Upper lobe of right lung (tissue), 1 donor: ENCODE data around the gene KCNH4. TPM values are rescaled to one million over a fixed set of nuclear protein-coding genes. Genes with fewer than 3 reads are reported as not detected.

Experiments
- ATAC-seq: fragments of 200-7000 bp; cut with Tn5 transposase; one replicate; pipeline ENCODE4 v1.9.1; 2020; ENCODE audit warnings: mild to moderate bottlenecking, moderate library complexity
- DNase-seq: peaks from one replicate; pipeline ENCODE4 v3.0.0-alpha.2; 2020
- H3K27ac ChIP-seq: fragments of 200-600 bp; one replicate; pipeline ENCODE4 v1.8.0; 2022
- H3K27me3 ChIP-seq: fragments of 200-600 bp; one replicate; pipeline ENCODE4 v1.8.0; 2022; ENCODE audit warnings: mild to moderate bottlenecking
- H3K36me3 ChIP-seq: fragments of 200-600 bp; one replicate; pipeline ENCODE4 v1.8.0; 2022
- H3K4me1 ChIP-seq: fragments of 200-600 bp; one replicate; pipeline ENCODE4 v1.8.0; 2022
- H3K4me3 ChIP-seq: fragments of 200-600 bp; one replicate; pipeline ENCODE4 v1.8.0; 2022; ENCODE audit warnings: mild to moderate bottlenecking
- H3K9me3 ChIP-seq: fragments of 200-600 bp; one replicate; pipeline ENCODE4 v1.8.0; 2022
- CTCF ChIP-seq: fragments of 200-600 bp; IDR thresholded peaks from one replicate; pipeline ENCODE4 v1.8.0; 2022; ENCODE audit warnings: antibody characterized with exemption
- intact Hi-C: fragments of 100-400 bp; cut with DNase I; formaldehyde crosslinking; loops from one replicate; pipeline ENCODE4 v1.11.0; 2022
- total RNA-seq: library from RNA; stranded (reverse); fragmentation: NEBNext Ultra II Directional; extraction: Animal tissue kit (Norgen Biotek cat#: 25700); gene quantifications from one replicate; pipeline ENCODE4 v1.2.1, GENCODE V29; 2021
- donor health status: DM: no; HTN: yes; CAD: no; lungs with severe emphysema.

KCNH4 gene
- total RNA-seq, 1 donor from 2014 or later = 0.26 TPM

DNA sequence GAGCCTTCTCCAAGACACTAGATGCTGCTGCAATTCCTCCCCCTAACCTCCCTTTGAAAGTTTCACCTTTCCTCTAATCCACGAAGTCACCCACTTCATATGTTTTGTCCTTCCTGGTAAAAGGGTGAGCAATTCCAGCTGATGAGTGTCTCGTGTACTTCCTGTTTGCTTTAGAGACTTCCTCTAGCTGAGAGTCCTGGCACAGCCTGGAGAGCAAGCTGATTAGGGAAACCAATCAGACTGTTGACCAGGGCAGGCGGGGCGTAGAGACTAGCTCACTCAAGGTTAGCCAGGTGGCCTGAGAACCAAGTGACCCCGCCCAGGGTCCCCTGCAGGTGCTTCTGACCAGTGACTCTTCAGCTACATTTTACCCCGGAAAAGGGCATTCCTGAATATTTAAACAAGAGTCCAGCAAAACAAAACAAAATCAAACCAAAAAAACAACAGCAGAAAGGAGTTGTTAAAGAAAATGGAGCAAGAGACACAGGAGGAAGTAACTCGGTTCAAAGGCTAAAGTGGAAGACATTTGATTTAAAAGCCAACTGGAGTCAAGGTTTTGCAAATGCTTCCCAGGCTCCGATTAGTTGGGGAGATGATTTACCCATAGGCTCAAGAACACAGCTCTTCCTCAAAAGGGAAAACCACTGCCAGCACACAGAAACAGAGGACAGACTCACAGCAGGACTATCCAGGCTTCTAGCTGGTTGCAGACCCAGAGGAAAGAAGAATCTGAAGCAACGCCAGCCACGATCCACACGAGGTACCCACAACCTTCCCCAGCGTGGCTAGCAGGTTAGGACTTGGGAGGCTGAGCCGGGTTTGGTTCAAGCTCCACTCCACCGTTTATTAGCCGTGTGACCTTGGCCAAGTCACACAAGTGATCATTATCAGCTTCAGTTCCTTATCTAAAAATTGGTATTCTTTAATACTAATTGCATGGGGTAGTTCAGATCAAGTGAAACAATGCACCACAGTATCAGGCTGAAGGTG lies 45.0 kb downstream of the KCNH4 start:
- Histone ChIP-seq H3K27me3 (no peaks in the 10 kb centered on the region), H3K4me1 (peaks cover 78% of the 10 kb centered on the region), H3K9me3 (no peaks in the 10 kb centered on the region), H3K27ac (peak overlapping the region; percentile 80), H3K4me3 (peak overlapping the region; percentile 34), H3K36me3 (peaks cover 13% of the 10 kb centered on the region)
- TF ChIP-seq CTCF = no peak
- DNase-seq = peak; percentile 90
- intact Hi-C loops = no loop called here
- ATAC-seq = peak; percentile 92

GRCh38 chr17:42135151-42135550 lies 45.8 kb downstream of the KCNH4 start:
- H3K36me3 ChIP-seq = peaks cover 11% of the 10 kb centered on the region
- intact Hi-C loops = no loop called here
- H3K27me3 ChIP-seq = no peaks in the 10 kb centered on the region
- peak overlapping the region; percentile 80 for H3K27ac ChIP-seq
- TF ChIP-seq CTCF = no peak
- peak overlapping the region; percentile 6 for H3K4me3 ChIP-seq
- H3K4me1 ChIP-seq = peaks cover 86% of the 10 kb centered on the region
- DNase-seq (no peak), ATAC-seq (no peak)
- no peaks in the 10 kb centered on the region for H3K9me3 ChIP-seq

GRCh38 chr17:42133461-42134041 lies 47.4 kb downstream of the KCNH4 start:
- ATAC-seq (no peak), DNase-seq (no peak)
- Histone ChIP-seq H3K4me3 (no peak overlapping the region), H3K4me1 (peaks cover 90% of the 10 kb centered on the region), H3K27ac (peak overlapping the region; percentile 80), H3K36me3 (peaks cover 27% of the 10 kb centered on the region), H3K9me3 (no peaks in the 10 kb centered on the region), H3K27me3 (no peaks in the 10 kb centered on the region)
- no peak for TF ChIP-seq CTCF
- intact Hi-C loops = no loop called here

GRCh38 chr17:42132941-42133340 lies 48.0 kb downstream of the KCNH4 start:
- intact Hi-C loops = no loop called here
- ATAC-seq = peak; percentile 86

GRCh38 chr17:42131981-42132432 lies 48.9 kb downstream of the KCNH4 start:
- ATAC-seq (no peak), DNase-seq (no peak)
- no peaks in the 10 kb centered on the region for H3K27me3 ChIP-seq
- no peak overlapping the region for H3K4me3 ChIP-seq
- H3K27ac ChIP-seq = peak overlapping the region; percentile 80
- H3K4me1 ChIP-seq = peaks cover 81% of the 10 kb centered on the region
- H3K9me3 ChIP-seq = no peaks in the 10 kb centered on the region
- intact Hi-C loops = no loop called here
- TF ChIP-seq CTCF = no peak
- H3K36me3 ChIP-seq = peaks cover 42% of the 10 kb centered on the region

More at GRCh38 chr17:42132941-42133340, 48.0 kb downstream of the KCNH4 start:
- H3K27ac ChIP-seq = peak overlapping the region; percentile 80
- TF ChIP-seq CTCF = no peak
- peaks cover 33% of the 10 kb centered on the region for H3K36me3 ChIP-seq
- no peak overlapping the region for H3K4me3 ChIP-seq
- H3K4me1 ChIP-seq = peaks cover 87% of the 10 kb centered on the region
- no peaks in the 10 kb centered on the region for H3K27me3 ChIP-seq
- no peaks in the 10 kb centered on the region for H3K9me3 ChIP-seq
- DNase-seq = peak; percentile 89
